ENCODE measurements around the gene REN.

Gene REN

DNA sequence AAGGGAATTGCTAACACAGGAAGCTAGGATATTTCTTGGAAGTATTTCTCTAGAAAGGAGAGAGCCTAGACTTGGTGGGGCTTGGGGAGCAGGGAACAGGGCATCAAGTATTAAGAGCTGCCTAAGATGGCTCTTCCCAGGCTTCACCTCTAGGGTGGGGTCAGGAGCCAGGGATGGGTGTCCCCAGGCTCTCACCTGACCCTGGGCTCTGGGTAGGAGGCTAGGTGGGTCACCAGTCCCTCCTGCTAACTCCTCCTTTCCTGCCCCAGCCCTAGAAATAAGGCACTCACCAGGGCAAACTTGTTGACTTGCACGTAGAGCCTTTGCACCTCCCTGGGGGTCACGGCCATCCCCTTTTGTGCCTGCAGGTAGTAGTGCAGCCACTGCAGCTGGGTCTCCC lies 29.3 kb downstream of the REN start:
- Histone ChIP-seq H3K9me3 (ENCODE audit: low read depth, low read length) (no peaks in the 10 kb centered on the region), H3K9ac (ENCODE audit: insufficient read length) (no peak overlapping the region), H3K36me3 (ENCODE audit: insufficient read depth, low read length) (no peaks in the 10 kb centered on the region), H3K4me3 (no peak overlapping the region), H3K27ac (no peak overlapping the region)
- no peak for DNase-seq (ENCODE audit: low read depth, low spot score)
- TF ChIP-seq POLR2AphosphoS5 (IDR thresholded peaks at IDR 0.05; ENCODE audit: borderline replicate concordance, low read depth, low read length), result no peak
- no peak for TF ChIP-seq FOXP2 (optimal IDR thresholded peaks at IDR 0.05; ENCODE audit: control extremely low read depth, extremely low read length, insufficient read depth)
- TF ChIP-seq EZH2 (IDR thresholded peaks at IDR 0.05), result no peak

DNA sequence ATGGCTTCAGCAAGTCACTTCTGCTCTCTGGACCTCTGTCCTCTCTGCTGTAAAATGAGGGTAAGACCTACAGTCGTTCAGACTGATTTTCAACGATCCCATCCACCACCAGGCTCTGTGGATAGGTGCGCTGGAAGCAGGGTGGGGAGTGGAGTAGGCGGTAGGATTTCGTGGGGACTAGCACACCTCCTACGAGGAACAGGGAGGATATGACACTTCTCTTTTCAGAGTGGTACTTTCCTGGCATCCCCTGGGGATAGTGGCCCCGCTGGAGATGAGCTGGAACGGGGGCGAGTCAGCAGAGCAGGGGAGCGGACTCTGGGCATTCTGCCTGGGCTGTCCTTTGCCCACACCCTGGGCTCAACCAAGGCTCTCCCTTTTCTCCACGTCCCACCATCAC lies 32.0 kb downstream of the REN start:
- Histone ChIP-seq H3K9me3 (ENCODE audit: low read depth, low read length) (no peaks in the 10 kb centered on the region), H3K36me3 (ENCODE audit: insufficient read depth, low read length) (no peaks in the 10 kb centered on the region), H3K27ac (no peak overlapping the region), H3K9ac (ENCODE audit: insufficient read length) (no peak overlapping the region), H3K4me3 (no peak overlapping the region)
- DNase-seq (ENCODE audit: low read depth, low spot score), result no peak
- TF ChIP-seq POLR2AphosphoS5 (IDR thresholded peaks at IDR 0.05; ENCODE audit: borderline replicate concordance, low read depth, low read length), result no peak
- TF ChIP-seq FOXP2 (optimal IDR thresholded peaks at IDR 0.05; ENCODE audit: control extremely low read depth, extremely low read length, insufficient read depth), result no peak
- TF ChIP-seq EZH2 (IDR thresholded peaks at IDR 0.05), result no peak

GRCh38 chr1:204132718-204133117 lies 33.4 kb downstream of the REN start:
- H3K9me3 ChIP-seq (ENCODE audit: low read depth, low read length), result no peaks in the 10 kb centered on the region
- H3K27ac ChIP-seq, result no peak overlapping the region
- no peak overlapping the region for H3K4me3 ChIP-seq
- H3K9ac ChIP-seq (ENCODE audit: insufficient read length), result no peak overlapping the region
- DNase-seq (ENCODE audit: low read depth, low spot score), result no peak
- TF ChIP-seq EZH2 (IDR thresholded peaks at IDR 0.05) (no peak), POLR2AphosphoS5 (IDR thresholded peaks at IDR 0.05; ENCODE audit: borderline replicate concordance, low read depth, low read length) (no peak), FOXP2 (optimal IDR thresholded peaks at IDR 0.05; ENCODE audit: control extremely low read depth, extremely low read length, insufficient read depth) (no peak)
- no peaks in the 10 kb centered on the region for H3K36me3 ChIP-seq (ENCODE audit: insufficient read depth, low read length)

DNA sequence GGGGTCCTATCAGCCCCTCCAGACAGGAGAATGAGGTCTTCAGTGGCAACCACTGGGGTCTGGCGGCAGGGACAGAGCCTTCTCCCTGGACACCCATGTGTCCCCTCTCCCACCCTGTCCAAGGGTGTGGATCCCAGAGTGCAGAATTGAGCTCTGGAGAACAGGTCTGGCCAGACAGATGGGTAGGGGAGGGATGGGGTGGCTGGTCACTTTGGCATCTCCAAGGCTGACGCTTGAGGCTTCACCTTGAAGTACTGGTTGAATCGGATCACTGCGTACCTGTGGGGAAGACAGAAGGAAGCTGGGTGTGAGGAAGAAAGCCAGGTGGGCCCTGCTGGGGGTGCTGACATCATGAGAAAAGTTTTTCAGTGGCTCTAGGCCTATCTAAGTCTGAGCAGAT lies 34.2 kb downstream of the REN start:
- H3K36me3 ChIP-seq (ENCODE audit: insufficient read depth, low read length), result no peaks in the 10 kb centered on the region
- no peaks in the 10 kb centered on the region for H3K9me3 ChIP-seq (ENCODE audit: low read depth, low read length)
- no peak for TF ChIP-seq POLR2AphosphoS5 (IDR thresholded peaks at IDR 0.05; ENCODE audit: borderline replicate concordance, low read depth, low read length)
- TF ChIP-seq EZH2 (IDR thresholded peaks at IDR 0.05), result no peak
- TF ChIP-seq FOXP2 (optimal IDR thresholded peaks at IDR 0.05; ENCODE audit: control extremely low read depth, extremely low read length, insufficient read depth), result no peak
- H3K9ac ChIP-seq (ENCODE audit: insufficient read length), result no peak overlapping the region
- DNase-seq (ENCODE audit: low read depth, low spot score), result no peak
- no peak overlapping the region for H3K4me3 ChIP-seq
- no peak overlapping the region for H3K27ac ChIP-seq

GRCh38 chr1:204130981-204131892 lies 34.9 kb downstream of the REN start:
- no peak for DNase-seq (ENCODE audit: low read depth, low spot score)
- TF ChIP-seq POLR2AphosphoS5 (IDR thresholded peaks at IDR 0.05; ENCODE audit: borderline replicate concordance, low read depth, low read length) (peak; percentile 43; the same call in 1 of the 2 replicates), EZH2 (IDR thresholded peaks at IDR 0.05) (no peak), FOXP2 (optimal IDR thresholded peaks at IDR 0.05; ENCODE audit: control extremely low read depth, extremely low read length, insufficient read depth) (no peak)
- no peak overlapping the region for H3K4me3 ChIP-seq
- no peaks in the 10 kb centered on the region for H3K9me3 ChIP-seq (ENCODE audit: low read depth, low read length)
- H3K27ac ChIP-seq, result no peak overlapping the region
- no peaks in the 10 kb centered on the region for H3K36me3 ChIP-seq (ENCODE audit: insufficient read depth, low read length)
- H3K9ac ChIP-seq (ENCODE audit: insufficient read length), result no peak overlapping the region

DNA sequence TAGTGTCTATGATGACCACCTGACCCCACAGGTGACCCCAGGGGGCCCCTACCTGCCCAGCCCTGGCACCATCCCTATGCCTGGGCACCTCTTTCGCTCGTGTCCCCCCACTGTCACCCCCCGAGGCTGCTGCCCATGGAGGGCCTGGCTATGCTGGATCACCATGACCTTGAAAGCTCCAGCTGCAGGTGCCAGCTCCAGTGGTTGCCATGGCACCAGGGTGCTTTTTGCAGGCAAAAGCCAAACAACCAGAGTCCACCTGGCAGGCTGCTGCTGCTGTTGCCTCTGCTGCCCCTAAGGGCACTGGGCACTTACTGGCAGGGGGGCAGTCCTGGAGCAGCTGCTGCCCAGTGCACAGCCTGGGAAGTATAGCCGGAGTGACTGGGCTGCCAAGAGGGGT lies 36.0 kb downstream of the REN start:
- DNase-seq (ENCODE audit: low read depth, low spot score), result no peak
- Histone ChIP-seq H3K9me3 (ENCODE audit: low read depth, low read length) (no peaks in the 10 kb centered on the region), H3K4me3 (no peak overlapping the region), H3K36me3 (ENCODE audit: insufficient read depth, low read length) (no peaks in the 10 kb centered on the region), H3K27ac (no peak overlapping the region), H3K9ac (ENCODE audit: insufficient read length) (no peak overlapping the region)
- no peak for TF ChIP-seq EZH2 (IDR thresholded peaks at IDR 0.05)
- no peak for TF ChIP-seq POLR2AphosphoS5 (IDR thresholded peaks at IDR 0.05; ENCODE audit: borderline replicate concordance, low read depth, low read length)
- TF ChIP-seq FOXP2 (optimal IDR thresholded peaks at IDR 0.05; ENCODE audit: control extremely low read depth, extremely low read length, insufficient read depth), result no peak

- DNase-seq (ENCODE audit: low read depth, low spot score), result no peak
- H3K27ac ChIP-seq, result no peak overlapping the region
- no peaks in the 10 kb centered on the region for H3K9me3 ChIP-seq (ENCODE audit: low read depth, low read length)
- H3K9ac ChIP-seq (ENCODE audit: insufficient read length), result no peak overlapping the region
- H3K36me3 ChIP-seq (ENCODE audit: insufficient read depth, low read length), result no peaks in the 10 kb centered on the region
- TF ChIP-seq EZH2 (IDR thresholded peaks at IDR 0.05), result no peak
- TF ChIP-seq FOXP2 (optimal IDR thresholded peaks at IDR 0.05; ENCODE audit: control extremely low read depth, extremely low read length, insufficient read depth), result no peak
- TF ChIP-seq POLR2AphosphoS5 (IDR thresholded peaks at IDR 0.05; ENCODE audit: borderline replicate concordance, low read depth, low read length), result no peak
- peak overlapping the region; percentile 56 for H3K4me3 ChIP-seq
Measured at GRCh38 chr1:204128964-204129896, 36.9 kb downstream of the REN start.

GRCh38 chr1:204128464-204128963 lies 37.6 kb downstream of the REN start:
- TF ChIP-seq EZH2 (IDR thresholded peaks at IDR 0.05) (no peak), POLR2AphosphoS5 (IDR thresholded peaks at IDR 0.05; ENCODE audit: borderline replicate concordance, low read depth, low read length) (no peak), FOXP2 (optimal IDR thresholded peaks at IDR 0.05; ENCODE audit: control extremely low read depth, extremely low read length, insufficient read depth) (no peak)
- no peak overlapping the region for H3K27ac ChIP-seq
- H3K4me3 ChIP-seq, result no peak overlapping the region
- no peaks in the 10 kb centered on the region for H3K36me3 ChIP-seq (ENCODE audit: insufficient read depth, low read length)
- no peak for DNase-seq (ENCODE audit: low read depth, low spot score)
- H3K9ac ChIP-seq (ENCODE audit: insufficient read length), result no peak overlapping the region
- H3K9me3 ChIP-seq (ENCODE audit: low read depth, low read length), result no peaks in the 10 kb centered on the region
